Pancreas (tissue), 10 donors: ENCODE data around the gene ACTMAP. TPM values are rescaled to one million over a fixed set of nuclear protein-coding genes. Genes with fewer than 3 reads are reported as not detected.

ENCODE experiments used
- ATAC-seq, 4 donors: fragments of 200-7000 bp; cut with Tn5 transposase; one replicate each; pipeline versions ENCODE4 v1.8.0 to v1.9.1; 2020; ENCODE audit warnings: mild to moderate bottlenecking in 4 of 4, moderate library complexity in 4 of 4
- DNase-seq, 6 donors: peaks; one replicate each; pipeline ENCODE4 v3.0.0-alpha.2; 2020
- FAIRE-seq: peaks from 2 replicates; lab custom pipeline; 2012; peaks lifted over from hg19 to GRCh38; lab: Jason Lieb, UNC
- H3K27ac ChIP-seq, 4 donors: fragments of 200-600 bp; sonication (generic); 1 replicate in 3 of 4; 2 replicates in 1 of 4; pipeline versions ENCODE4 v1.5.0 to v1.8.0; 2020
- H3K27me3 ChIP-seq, 4 donors: fragments of 200-600 bp; one replicate each; pipeline ENCODE4 v1.8.0; 2021
- H3K36me3 ChIP-seq, 3 donors: fragments of 200-600 bp; sonication (generic) in 1 of 3; one replicate each; pipeline versions ENCODE4 v1.5.0 to v1.8.0; 2020 to 2021
- H3K4me1 ChIP-seq, 3 donors: fragments of 200-600 bp; one replicate each; pipeline ENCODE4 v1.8.0; 2021
- H3K4me3 ChIP-seq, 4 donors: fragments of 200-600 bp; sonication (generic) in 2 of 4; one replicate each; pipeline versions ENCODE4 v1.5.0 to v1.8.0; 2020 to 2021
- H3K9me3 ChIP-seq, 4 donors: fragments of 200-600 bp; one replicate each; pipeline ENCODE4 v1.8.0; 2021
- WGBS, 2 donors: extraction: QIAGEN DNeasy Blood & Tissue Kit; methylation state at CpG; one replicate each; pipeline ENCODE4 v1.1.7; 2013; 5-methylcytosine and 5-hydroxymethylcytosine counted together
- intact Hi-C, 3 donors: fragments of 100-400 bp; cut with DNase I; formaldehyde crosslinking; loops; one replicate each; pipeline versions ENCODE4 v1.11.1 to v1.14.2; 2022
- polyA plus RNA-seq, 2 donors: library from polyadenylated mRNA; stranded (reverse); fragments of 200-250 nt; gene quantifications; one replicate each; pipeline ENCODE4 v1.2.3, GENCODE V29; 2013
- total RNA-seq, 6 donors: library from RNA; stranded (reverse); fragmentation: NEBNext Ultra II Directional in 4 of 6; extraction: Animal tissue kit (Norgen Biotek cat#: 25700) in 4 of 6; gene quantifications; one replicate each; pipeline versions ENCODE4 v1.2.1 to v1.2.4, GENCODE V29; 2021 to 2023
- TF ChIP-seq, protein P1 (sequence below), 4 donors: fragments of 200-600 bp; sonication (generic) in 3 of 4; IDR thresholded peaks; one replicate each; pipeline versions ENCODE4 v1.5.0 to v1.8.0; 2021; ENCODE audit warnings: antibody characterized with exemption in 4 of 4
- donor health status: healthy with polysubstance abuse.
- donor health status: DM: no; HTN: no; CAD: no; lungs with moderate emphysema.
- donor health status: DM: no; HTN: no; CAD: no.
- donor health status: control.
- donor health status: control.
- donor health status: Bipolar disorder and iron deficiency.
- donor health status: DM: yes; HTN: yes; CAD: no.
- donor health status: DM: no; HTN: no; CAD: no.
- donor health status: DM: no; HTN: no; CAD: no.
- donor health status: DM: yes; HTN: yes; CAD: no.

ACTMAP gene
- total and polyA plus RNA-seq, 8 donors: 3.2 to 10.1 (median 4.5) TPM

DNA sequence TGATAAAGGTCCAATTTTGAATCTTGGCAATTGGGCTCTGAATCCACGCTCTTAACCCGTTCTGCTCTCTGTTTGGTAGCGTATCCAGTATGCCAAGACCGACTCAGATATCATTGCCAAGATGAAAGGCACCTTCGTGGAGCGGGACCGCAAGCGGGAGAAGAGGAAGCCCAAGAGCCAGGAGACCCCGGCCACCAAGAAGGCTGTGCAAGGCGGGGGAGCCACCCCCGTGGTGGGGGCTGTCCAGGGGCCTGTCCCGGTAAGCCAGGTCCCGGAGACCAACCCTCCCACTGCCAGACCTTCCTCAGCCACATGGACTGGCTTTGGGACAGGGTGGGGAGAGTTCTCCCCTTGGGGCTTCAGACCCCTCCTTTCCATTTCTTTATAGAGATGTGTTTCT, 9.1 kb upstream of the ACTMAP start:
- H3K36me3 ChIP-seq: peaks cover 16 to 75% (median 44%) of the 10 kb centered on the region in 3 donors
- no peaks in the 10 kb centered on the region for H3K27me3 ChIP-seq
- TF ChIP-seq, protein P1, sequence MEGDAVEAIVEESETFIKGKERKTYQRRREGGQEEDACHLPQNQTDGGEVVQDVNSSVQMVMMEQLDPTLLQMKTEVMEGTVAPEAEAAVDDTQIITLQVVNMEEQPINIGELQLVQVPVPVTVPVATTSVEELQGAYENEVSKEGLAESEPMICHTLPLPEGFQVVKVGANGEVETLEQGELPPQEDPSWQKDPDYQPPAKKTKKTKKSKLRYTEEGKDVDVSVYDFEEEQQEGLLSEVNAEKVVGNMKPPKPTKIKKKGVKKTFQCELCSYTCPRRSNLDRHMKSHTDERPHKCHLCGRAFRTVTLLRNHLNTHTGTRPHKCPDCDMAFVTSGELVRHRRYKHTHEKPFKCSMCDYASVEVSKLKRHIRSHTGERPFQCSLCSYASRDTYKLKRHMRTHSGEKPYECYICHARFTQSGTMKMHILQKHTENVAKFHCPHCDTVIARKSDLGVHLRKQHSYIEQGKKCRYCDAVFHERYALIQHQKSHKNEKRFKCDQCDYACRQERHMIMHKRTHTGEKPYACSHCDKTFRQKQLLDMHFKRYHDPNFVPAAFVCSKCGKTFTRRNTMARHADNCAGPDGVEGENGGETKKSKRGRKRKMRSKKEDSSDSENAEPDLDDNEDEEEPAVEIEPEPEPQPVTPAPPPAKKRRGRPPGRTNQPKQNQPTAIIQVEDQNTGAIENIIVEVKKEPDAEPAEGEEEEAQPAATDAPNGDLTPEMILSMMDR (IDR thresholded peaks at IDR 0.05): no peak
- H3K9me3 ChIP-seq: no peaks in the 10 kb centered on the region
- FAIRE-seq: no peak
- H3K27ac ChIP-seq: no peak overlapping the region
- 92 to 95% methylated on average over 13 of the region's 13 CpGs for WGBS, 2 donors
- peak in 1 of 6 donors; percentile 61 for DNase-seq
- no peak for ATAC-seq
- intact Hi-C loops: no loop called here
- peaks cover 0 to 16% (median 7%) of the 10 kb centered on the region in 3 donors for H3K4me1 ChIP-seq
- no peak overlapping the region for H3K4me3 ChIP-seq

DNA sequence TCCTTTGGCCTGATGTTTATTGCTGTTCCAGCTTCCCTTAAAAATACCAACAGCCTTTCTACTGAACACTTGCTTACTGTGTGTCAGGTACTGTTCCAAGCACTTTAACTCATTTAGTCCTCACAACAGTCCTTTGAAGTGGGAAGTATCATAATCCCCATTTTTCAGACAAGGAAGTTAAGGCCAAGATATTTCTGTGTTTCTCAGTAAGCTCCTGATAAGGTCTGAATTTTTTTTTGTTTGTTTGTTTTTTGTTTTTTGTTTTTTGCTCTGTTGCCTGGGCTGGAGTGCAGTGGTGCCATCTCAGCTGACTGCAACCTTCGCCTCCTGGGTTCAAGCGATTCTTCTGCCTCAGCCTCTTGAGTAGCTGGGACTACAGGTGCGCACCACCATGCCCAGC, 8.2 kb upstream of the ACTMAP start:
- TF ChIP-seq, protein P1 (IDR thresholded peaks at IDR 0.05): no peak
- ATAC-seq: no peak
- Histone ChIP-seq H3K4me3 (no peak overlapping the region), H3K36me3 (peaks cover 15 to 66% (median 36%) of the 10 kb centered on the region in 3 donors), H3K27me3 (no peaks in the 10 kb centered on the region), H3K4me1 (peaks cover 0 to 25% (median 7%) of the 10 kb centered on the region in 3 donors), H3K9me3 (no peaks in the 10 kb centered on the region), H3K27ac (no peak overlapping the region)
- WGBS, 2 donors: 96 to 97% methylated on average over 3 of the region's 3 CpGs
- DNase-seq: no peak
- no peak for FAIRE-seq
- intact Hi-C loops: no loop called here

DNA sequence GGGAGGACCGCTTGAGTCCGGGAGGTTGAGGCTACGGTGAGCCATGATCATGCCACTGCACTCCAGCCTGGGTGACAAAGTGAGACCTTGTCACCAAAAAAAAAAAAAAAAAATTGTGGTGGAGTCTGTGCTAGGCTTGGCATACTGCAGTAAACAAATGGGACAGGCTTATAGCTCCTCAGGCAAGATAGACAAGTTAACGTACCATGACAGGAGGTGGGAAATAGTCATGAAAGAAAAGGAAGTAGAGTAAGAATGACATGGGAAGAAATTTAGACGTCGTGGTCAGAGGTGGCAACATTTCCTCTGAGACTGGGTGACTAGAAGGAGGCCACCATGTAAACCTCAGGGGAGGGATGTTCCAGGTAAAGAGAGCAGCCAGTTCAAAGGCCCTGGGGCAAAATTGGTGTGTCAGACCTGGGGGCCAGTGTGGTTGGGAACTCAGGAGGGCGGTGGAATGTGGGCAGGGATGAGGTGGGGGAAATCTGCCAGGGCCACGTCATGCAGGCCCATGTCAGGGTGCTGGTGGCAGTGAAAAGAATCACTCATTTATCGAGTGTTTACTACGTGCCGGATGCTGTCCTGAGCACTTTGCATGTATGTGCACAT, 6.3 kb upstream of the ACTMAP start:
- no peak for ATAC-seq
- intact Hi-C loops: no loop called here
- FAIRE-seq: no peak
- DNase-seq: no peak
- TF ChIP-seq, protein P1 (IDR thresholded peaks at IDR 0.05): no peak
- Histone ChIP-seq H3K9me3 (no peaks in the 10 kb centered on the region), H3K27me3 (no peaks in the 10 kb centered on the region), H3K27ac (no peak overlapping the region), H3K4me1 (peaks cover 0 to 34% (median 7%) of the 10 kb centered on the region in 3 donors), H3K36me3 (peaks cover 4 to 47% (median 18%) of the 10 kb centered on the region in 3 donors), H3K4me3 (no peak overlapping the region)
- 77 to 88% methylated on average over 10 to 11 of the region's 11 CpGs for WGBS, 2 donors

DNA sequence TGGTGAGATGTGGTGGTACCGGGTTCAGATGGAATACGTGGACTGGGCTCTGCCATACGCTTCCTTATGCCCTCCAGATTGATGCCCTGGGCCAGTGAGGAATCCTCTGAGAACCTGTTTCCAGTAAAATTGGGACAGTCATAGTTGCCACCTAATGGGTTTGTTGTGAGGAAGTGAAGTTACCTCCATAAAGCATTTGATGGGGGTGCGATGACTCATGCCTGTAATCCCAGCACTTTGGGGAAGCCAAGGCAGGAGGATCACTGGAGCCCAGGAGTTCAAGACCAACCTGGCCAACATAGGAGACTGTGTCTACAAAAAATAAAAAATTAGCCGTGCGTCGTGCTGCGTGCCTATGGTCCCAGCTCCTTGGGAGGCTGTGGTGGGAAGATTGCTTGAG, 5.5 kb upstream of the ACTMAP start:
- Histone ChIP-seq H3K27me3 (no peaks in the 10 kb centered on the region), H3K4me1 (peaks cover 0 to 34% (median 7%) of the 10 kb centered on the region in 3 donors), H3K27ac (no peak overlapping the region), H3K36me3 (peaks cover 4 to 42% (median 17%) of the 10 kb centered on the region in 3 donors), H3K9me3 (no peaks in the 10 kb centered on the region), H3K4me3 (no peak overlapping the region)
- FAIRE-seq (no peak), DNase-seq (no peak), ATAC-seq (no peak)
- TF ChIP-seq, protein P1 (IDR thresholded peaks at IDR 0.05): no peak
- 98 to 99% methylated on average over 8 of the region's 8 CpGs for WGBS, 2 donors
- intact Hi-C loops: no loop called here

DNA sequence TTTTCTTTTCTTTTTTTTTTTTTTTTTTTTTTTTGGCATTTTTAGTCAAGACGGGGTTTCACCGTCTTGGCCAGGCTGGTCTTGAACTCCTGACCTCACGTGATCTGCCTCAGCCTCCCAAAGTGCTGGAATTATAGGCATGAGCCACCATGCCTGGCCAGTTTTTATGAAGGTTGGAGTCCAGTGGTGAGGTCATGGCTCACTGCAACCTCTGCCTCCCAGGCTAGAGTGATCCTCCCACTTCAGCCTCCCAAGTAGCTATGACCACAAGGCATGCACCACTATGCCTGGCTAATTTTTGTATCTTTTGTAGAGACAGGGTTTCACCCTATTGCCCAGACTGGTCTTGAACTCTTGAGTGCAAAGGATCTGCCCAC, 5.0 kb upstream of the ACTMAP start:
- no peak for ATAC-seq
- H3K4me3 ChIP-seq: peak overlapping the region in 1 of 4 donors; percentile 28
- peaks cover 0 to 34% (median 7%) of the 10 kb centered on the region in 3 donors for H3K4me1 ChIP-seq
- no peaks in the 10 kb centered on the region for H3K27me3 ChIP-seq
- 88 to 90% methylated on average over 3 of the region's 3 CpGs for WGBS, 2 donors
- no peak for DNase-seq
- intact Hi-C loops: no loop called here
- TF ChIP-seq, protein P1 (IDR thresholded peaks at IDR 0.05): no peak
- H3K27ac ChIP-seq: no peak overlapping the region
- H3K36me3 ChIP-seq: peaks cover 4 to 36% (median 11%) of the 10 kb centered on the region in 3 donors
- no peak for FAIRE-seq
- H3K9me3 ChIP-seq: no peaks in the 10 kb centered on the region
